ENCODE measurements around the gene IL1A.

DNA sequence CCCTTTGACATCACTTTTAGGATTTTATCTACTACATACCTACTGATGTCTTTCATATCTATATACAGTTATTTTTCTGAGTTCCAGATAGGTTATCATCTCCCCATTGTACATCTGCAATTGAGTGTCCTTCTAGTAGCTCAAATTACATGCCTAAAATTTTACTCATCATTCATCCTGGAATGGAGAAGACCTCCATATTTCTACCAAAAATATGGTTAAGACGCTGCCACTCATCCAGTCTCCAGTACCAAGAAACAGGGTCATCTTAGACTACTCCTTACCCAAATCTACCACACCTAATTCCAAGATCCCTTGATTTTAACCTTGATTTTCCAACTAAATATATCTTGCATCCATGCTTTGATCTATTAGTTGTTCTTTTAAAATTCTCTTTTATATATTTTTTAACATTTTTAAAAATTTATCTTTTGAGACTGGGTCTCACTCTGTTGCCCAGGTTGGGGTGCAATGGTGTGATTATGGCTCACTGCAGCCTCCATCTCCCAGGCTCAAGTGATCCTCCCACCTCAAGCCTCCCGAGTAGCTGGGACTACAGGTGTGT lies 11.3 kb downstream of the IL1A start:
- TF ChIP-seq, protein P1, sequence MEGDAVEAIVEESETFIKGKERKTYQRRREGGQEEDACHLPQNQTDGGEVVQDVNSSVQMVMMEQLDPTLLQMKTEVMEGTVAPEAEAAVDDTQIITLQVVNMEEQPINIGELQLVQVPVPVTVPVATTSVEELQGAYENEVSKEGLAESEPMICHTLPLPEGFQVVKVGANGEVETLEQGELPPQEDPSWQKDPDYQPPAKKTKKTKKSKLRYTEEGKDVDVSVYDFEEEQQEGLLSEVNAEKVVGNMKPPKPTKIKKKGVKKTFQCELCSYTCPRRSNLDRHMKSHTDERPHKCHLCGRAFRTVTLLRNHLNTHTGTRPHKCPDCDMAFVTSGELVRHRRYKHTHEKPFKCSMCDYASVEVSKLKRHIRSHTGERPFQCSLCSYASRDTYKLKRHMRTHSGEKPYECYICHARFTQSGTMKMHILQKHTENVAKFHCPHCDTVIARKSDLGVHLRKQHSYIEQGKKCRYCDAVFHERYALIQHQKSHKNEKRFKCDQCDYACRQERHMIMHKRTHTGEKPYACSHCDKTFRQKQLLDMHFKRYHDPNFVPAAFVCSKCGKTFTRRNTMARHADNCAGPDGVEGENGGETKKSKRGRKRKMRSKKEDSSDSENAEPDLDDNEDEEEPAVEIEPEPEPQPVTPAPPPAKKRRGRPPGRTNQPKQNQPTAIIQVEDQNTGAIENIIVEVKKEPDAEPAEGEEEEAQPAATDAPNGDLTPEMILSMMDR (IDR thresholded peaks at IDR 0.05 in 2 of 3, conservative IDR thresholded peaks at IDR 0.05 in 1 of 3; ENCODE audit: borderline replicate concordance in 1 of 3, insufficient read depth in 1 of 3, low read depth in 2 of 3, low read length in 2 of 3) = no peak
- TF ChIP-seq YY1 (IDR thresholded peaks at IDR 0.05; ENCODE audit: extremely low read depth, insufficient replicate concordance, low read depth, low read length) (no peak), POLR2A (IDR thresholded peaks at IDR 0.05; ENCODE audit: borderline replicate concordance, extremely low read depth, insufficient read depth, insufficient read length) (no peak)

Data from HCT116 (cell line).